Panc1 (cell line): Measurements from ENCODE around the gene OTULIN. TPM values are rescaled to one million over a fixed set of nuclear protein-coding genes. Genes with fewer than 3 reads are reported as not detected.

Experiments used
- ATAC-seq: fragments of 200-7000 bp; cut with Tn5 transposase; 2 replicates; pipeline ENCODE4 v1.9.1; 2020; ENCODE audit warnings: mild to moderate bottlenecking, moderate library complexity
- BruUV-seq: library from RNA; stranded (reverse); fragments of 400-500 nt; replicated peaks from 2 replicates; lab custom pipeline; 2021; lab: Mats Ljungman, UMichigan
- CTCF ChIA-PET: fragments of 300-600 bp; sonication (Branson Sonifier 250); formaldehyde crosslinking; loops from one replicate; lab custom pipeline; 2022; ENCODE audit warnings: antibody characterized with exemption; lab: Charles Lee
- POLR2A ChIA-PET: fragments of 300-600 bp; sonication (Branson Sonifier 250); formaldehyde crosslinking; loops from one replicate; lab custom pipeline; 2022; ENCODE audit warnings: antibody characterized with exemption; lab: Charles Lee
- DNase-seq: peaks from one replicate; pipeline ENCODE4 v3.0.0-alpha.2; 2010; ENCODE audit warnings: low read depth, low spot score
- H3K27ac ChIP-seq: 2 replicates; pipeline ENCODE4 v1.5.1; 2011; ENCODE audit warnings: mild to moderate bottlenecking, low read length, inconsistent platforms
- H3K27me3 ChIP-seq: fragments of 200-500 bp; sonication (Bioruptor generic); 2 replicates; pipeline ENCODE4 v1.6.0; 2014; ENCODE audit warnings: low read length, inconsistent platforms; ENCODE audit not compliant: control insufficient read depth, insufficient read depth
- H3K36me3 ChIP-seq: fragments of 200-500 bp; sonication (Bioruptor generic); 2 replicates; pipeline ENCODE4 v1.5.1; 2014; ENCODE audit warnings: inconsistent platforms, mild to moderate bottlenecking, low read length, moderate library complexity; ENCODE audit not compliant: control insufficient read depth, insufficient read depth
- H3K4me1 ChIP-seq: 2 replicates; pipeline ENCODE4 v1.5.1; 2011; ENCODE audit warnings: inconsistent platforms, mild to moderate bottlenecking, low read length, moderate library complexity; ENCODE audit not compliant: control insufficient read depth, insufficient read depth
- H3K4me3 ChIP-seq, 2 experiments: 2 replicates each; pipeline ENCODE4 v1.5.1; 2011 to 2012; ENCODE audit warnings: low read depth in 2 of 2, low read length in 2 of 2, mild to moderate bottlenecking in 2 of 2, inconsistent platforms in 1 of 2, moderate library complexity in 1 of 2
- H3K9me3 ChIP-seq: fragments of 200-500 bp; sonication (Bioruptor generic); 2 replicates; pipeline ENCODE4 v1.5.1; 2014; ENCODE audit warnings: low read depth, mild to moderate bottlenecking, inconsistent platforms, low read length, moderate library complexity; ENCODE audit not compliant: control insufficient read depth, insufficient read depth
- CTCF ChIP-seq: fragments of 450-650 bp; IDR thresholded peaks from 2 replicates; pipeline ENCODE4 v1.5.1; 2017; ENCODE audit warnings: mild to moderate bottlenecking
- POLR2AphosphoS5 ChIP-seq: IDR thresholded peaks from 2 replicates; pipeline ENCODE4 v1.6.1; 2012; ENCODE audit warnings: mild to moderate bottlenecking, low read depth, low read length, moderate library complexity
- REST ChIP-seq, 2 experiments: IDR thresholded peaks; 2 replicates each; pipeline ENCODE4 v1.6.1; 2011 to 2012; ENCODE audit warnings: low read depth in 2 of 2, control low read depth in 1 of 2, low read length in 1 of 2, mild to moderate bottlenecking in 1 of 2, moderate library complexity in 1 of 2; ENCODE audit not compliant: insufficient read depth in 1 of 2
- SIN3A ChIP-seq: IDR thresholded peaks from 2 replicates; pipeline ENCODE4 v1.6.1; 2012; ENCODE audit warnings: low read depth, mild to moderate bottlenecking, low read length, moderate library complexity, borderline replicate concordance; ENCODE audit not compliant: insufficient read depth
- TCF7L2 ChIP-seq: IDR thresholded peaks from 2 replicates; pipeline ENCODE4 v1.6.1; 2011; ENCODE audit warnings: mild to moderate bottlenecking, low read depth, low read length, inconsistent platforms
- in situ Hi-C: cut with HindIII; loops from 2 replicates; pipeline ENCODE4 v1.10.0; 2016; ENCODE audit warnings: low sequenced_read_pairs, low pct_unique_long_range_greater_than_20kb
- intact Hi-C: fragments of 100-400 bp; cut with micrococcal nuclease; formaldehyde crosslinking; loops from one replicate; pipeline ENCODE4 v1.10.0; 2022; ENCODE audit not compliant: unreplicated experiment
- total RNA-seq: library from RNA; stranded (reverse); gene quantifications from one replicate; pipeline ENCODE4 v1.2.1, GENCODE V29; 2021; ENCODE audit not compliant: unreplicated experiment

Gene OTULIN
- total RNA-seq, 1 experiment from 2014 or later = 40.1 TPM

GRCh38 chr5:14712131-14712530, 47.6 kb downstream of the OTULIN start:
- H3K9me3 ChIP-seq = no peaks in the 10 kb centered on the region
- POLR2A ChIA-PET = no interaction called here
- H3K4me1 ChIP-seq = no peaks in the 10 kb centered on the region
- H3K36me3 ChIP-seq = peaks cover 6% of the 10 kb centered on the region
- intact Hi-C loops (no loop called here), in situ Hi-C loops (no loop called here)
- CTCF ChIA-PET = no interaction called here
- BruUV-seq = no TSS peak
- DNase-seq (no peak), ATAC-seq (no peak)
- TF ChIP-seq SIN3A (no peak), CTCF (no peak), POLR2AphosphoS5 (no peak), TCF7L2 (no peak), REST (IDR thresholded peaks at IDR 0.05; ENCODE audit: insufficient read depth in 1 of 2, low read depth in 2 of 2, low read length in 1 of 2) (no peak)
- no peaks in the 10 kb centered on the region for H3K27me3 ChIP-seq
- H3K27ac ChIP-seq = no peak overlapping the region
- no peak overlapping the region for H3K4me3 ChIP-seq

- Histone ChIP-seq H3K4me1 (no peaks in the 10 kb centered on the region), H3K36me3 (peaks cover 6% of the 10 kb centered on the region), H3K27ac (no peak overlapping the region), H3K27me3 (no peaks in the 10 kb centered on the region), H3K9me3 (no peaks in the 10 kb centered on the region), H3K4me3 (no peak overlapping the region)
- DNase-seq (no peak), ATAC-seq (no peak)
- ChIA-PET CTCF (no interaction called here), POLR2A (no interaction called here)
- no TSS peak for BruUV-seq
- intact Hi-C loops = no loop called here
- in situ Hi-C loops = no loop called here
- no peak for TF ChIP-seq TCF7L2
- TF ChIP-seq REST (IDR thresholded peaks at IDR 0.05; ENCODE audit: insufficient read depth in 1 of 2, low read depth in 2 of 2, low read length in 1 of 2) = no peak
- no peak for TF ChIP-seq SIN3A
- no peak for TF ChIP-seq POLR2AphosphoS5
- no peak for TF ChIP-seq CTCF
These were observed 48.1 kb downstream of the OTULIN start for GRCh38 chr5:14712666-14713065.
